Left lobe of liver (tissue), 2 donors: ENCODE measurements around the gene SYCP2. TPM values are rescaled to one million over a fixed set of nuclear protein-coding genes. Genes with fewer than 3 reads are reported as not detected.

Experiments
- ATAC-seq: fragments of 200-7000 bp; cut with Tn5 transposase; one replicate; pipeline ENCODE4 v1.9.1; 2020; ENCODE audit warnings: mild to moderate bottlenecking, moderate library complexity
- DNase-seq: peaks from one replicate; pipeline ENCODE4 v3.0.0-alpha.2; 2020; ENCODE audit warnings: low spot score
- total RNA-seq: library from RNA; stranded (reverse); gene quantifications from one replicate; pipeline ENCODE4 v1.2.1, GENCODE V29; 2021
- donor health status: DM: no; HTN: no; CAD: no; lungs with moderate emphysema.
- donor health status: DM: no; HTN: yes; CAD: no.

Gene SYCP2
- total RNA-seq, 1 donor from 2014 or later, result 0.35 TPM

- ATAC-seq (no peak), DNase-seq (no peak)
Observed at GRCh38 chr20:59837623-59838394, 95.6 kb downstream of the SYCP2 start.

- ATAC-seq (no peak), DNase-seq (no peak)
Observed at GRCh38 chr20:59836767-59837166, 96.7 kb downstream of the SYCP2 start.

- DNase-seq (peak; percentile 41), ATAC-seq (peak; percentile 55)
Observed at GRCh38 chr20:59835448-59836395, 97.7 kb downstream of the SYCP2 start.

GRCh38 chr20:59835057-59835447 is 98.4 kb downstream of the SYCP2 start:
- ATAC-seq, result no peak
- DNase-seq, result no peak

GRCh38 chr20:59832406-59833363 is 100.8 kb downstream of the SYCP2 start:
- no peak for ATAC-seq
- peak; percentile 31 for DNase-seq

- ATAC-seq (no peak), DNase-seq (no peak)
Observed at GRCh38 chr20:59831916-59832270, 101.5 kb downstream of the SYCP2 start.

- DNase-seq, result peak; percentile 29
- ATAC-seq, result no peak
Observed at GRCh38 chr20:59831024-59831915, 102.2 kb downstream of the SYCP2 start.

- ATAC-seq (no peak), DNase-seq (no peak)
Observed at GRCh38 chr20:59830665-59831023, 102.8 kb downstream of the SYCP2 start.

- DNase-seq (no peak), ATAC-seq (no peak)
Observed at GRCh38 chr20:59829786-59830664, 103.4 kb downstream of the SYCP2 start.

GRCh38 chr20:59829054-59829785 is 104.2 kb downstream of the SYCP2 start:
- DNase-seq, result peak; percentile 27
- no peak for ATAC-seq

- DNase-seq, result no peak
Observed at GRCh38 chr20:59828125-59829053, 105.0 kb downstream of the SYCP2 start.

GRCh38 chr20:59827138-59828056 is 106.0 kb downstream of the SYCP2 start:
- ATAC-seq, result no peak
- DNase-seq, result peak; percentile 26

More at GRCh38 chr20:59828125-59829053, 105.0 kb downstream of the SYCP2 start:
- no peak for ATAC-seq

GRCh38 chr20:59825944-59826759 is 107.3 kb downstream of the SYCP2 start:
- DNase-seq (peak; percentile 35), ATAC-seq (no peak)

GRCh38 chr20:59825563-59825920 is 107.9 kb downstream of the SYCP2 start:
- DNase-seq (no peak), ATAC-seq (no peak)
